WTC11 (cell line): Measurements from ENCODE around the gene PTGES2. TPM values are rescaled to one million over a fixed set of nuclear protein-coding genes. Genes with fewer than 3 reads are reported as not detected.

Experiments used
- ATAC-seq: fragments of 200-7000 bp; cut with Tn5 transposase; 2 replicates; pipeline ENCODE4 v1.10.0; 2021; ENCODE audit warnings: mild to moderate bottlenecking, moderate library complexity
- CTCF ChIA-PET: fragments of 300-600 bp; sonication (Branson Sonifier 250); formaldehyde crosslinking; loops from one replicate; lab custom pipeline; 2021; ENCODE audit warnings: antibody characterized with exemption; lab: Charles Lee
- POLR2A ChIA-PET: fragments of 350-600 bp; sonication (Branson Sonifier 250); formaldehyde crosslinking; loops from one replicate; lab custom pipeline; 2021; ENCODE audit warnings: antibody characterized with exemption; lab: Charles Lee
- DNase-seq: peaks from one replicate; pipeline ENCODE4 v3.0.0; 2021; ENCODE audit warnings: low spot score
- H3K27ac Mint-ChIP-seq: 2 replicates; pipeline ENCODE4 v1.8.0; 2021; ENCODE audit warnings: mixed read lengths
- H3K27me3 Mint-ChIP-seq: 2 replicates; pipeline ENCODE4 v1.8.0; 2021; ENCODE audit warnings: low read depth, mild to moderate bottlenecking, moderate library complexity, mixed read lengths
- H3K36me3 Mint-ChIP-seq: 2 replicates; pipeline ENCODE4 v1.8.0; 2021; ENCODE audit warnings: mixed read lengths
- H3K4me1 Mint-ChIP-seq: 2 replicates; pipeline ENCODE4 v1.8.0; 2022; ENCODE audit warnings: mixed read lengths
- H3K4me3 Mint-ChIP-seq: 2 replicates; pipeline ENCODE4 v1.8.0; 2021; ENCODE audit warnings: mild to moderate bottlenecking, moderate library complexity, mixed read lengths
- H3K9me3 Mint-ChIP-seq: 2 replicates; pipeline ENCODE4 v1.8.0; 2021; ENCODE audit warnings: mixed read lengths
- AR ChIP-seq: fragments of 250-450 bp; sonication (Bioruptor Pico); IDR thresholded peaks from 2 replicates; pipeline ENCODE4 v1.9.0; 2021; ENCODE audit warnings: mild to moderate bottlenecking
- ARID4B ChIP-seq: sonication (generic); formaldehyde crosslinking; IDR thresholded peaks from 2 replicates; pipeline ENCODE4 v1.8.0; 2023; ENCODE audit warnings: missing genetic modification reagents, mild to moderate bottlenecking, borderline replicate concordance
- HMGXB4 ChIP-seq: sonication (generic); formaldehyde crosslinking; IDR thresholded peaks from 2 replicates; pipeline ENCODE4 v1.8.1; 2023; ENCODE audit warnings: mild to moderate bottlenecking, moderate library complexity, missing genetic modification reagents
- IRF1 ChIP-seq: sonication (generic); formaldehyde crosslinking; IDR thresholded peaks from 2 replicates; pipeline ENCODE4 v1.8.0; 2023; ENCODE audit warnings: missing genetic modification reagents
- OVOL2 ChIP-seq: fragments of 250-450 bp; sonication (Bioruptor Pico); IDR thresholded peaks from 2 replicates; pipeline ENCODE4 v1.9.0; 2021; ENCODE audit warnings: mild to moderate bottlenecking, borderline replicate concordance
- PREB ChIP-seq: sonication (generic); formaldehyde crosslinking; IDR thresholded peaks from 2 replicates; pipeline ENCODE4 v1.8.1; 2022; ENCODE audit warnings: mild to moderate bottlenecking, missing genetic modification reagents, moderate library complexity, borderline replicate concordance
- SMAD3 ChIP-seq: sonication (generic); formaldehyde crosslinking; IDR thresholded peaks from 2 replicates; pipeline ENCODE4 v1.8.0; 2022; ENCODE audit warnings: missing genetic modification reagents, mild to moderate bottlenecking, borderline replicate concordance
- SMAD4 ChIP-seq: sonication (generic); formaldehyde crosslinking; IDR thresholded peaks from 2 replicates; pipeline ENCODE4 v1.8.0; 2022; ENCODE audit warnings: mild to moderate bottlenecking, missing genetic modification reagents
- TEAD1 ChIP-seq: sonication (generic); formaldehyde crosslinking; IDR thresholded peaks from 2 replicates; pipeline ENCODE4 v1.8.0; 2022; ENCODE audit warnings: mild to moderate bottlenecking, missing genetic modification reagents
- TP53 ChIP-seq: sonication (generic); formaldehyde crosslinking; IDR thresholded peaks from 2 replicates; pipeline ENCODE4 v1.8.1; 2023; ENCODE audit warnings: mild to moderate bottlenecking, missing genetic modification reagents
- USF1 ChIP-seq: sonication (generic); formaldehyde crosslinking; IDR thresholded peaks from 2 replicates; pipeline ENCODE4 v1.8.0; 2022; ENCODE audit warnings: mild to moderate bottlenecking, missing genetic modification reagents
- USF2 ChIP-seq: sonication (generic); formaldehyde crosslinking; IDR thresholded peaks from 2 replicates; pipeline ENCODE4 v1.8.1; 2023; ENCODE audit warnings: mild to moderate bottlenecking, missing genetic modification reagents, moderate library complexity
- ZMAT4 ChIP-seq: fragments of 250-450 bp; sonication (Bioruptor Pico); IDR thresholded peaks from 2 replicates; pipeline ENCODE4 v1.9.0; 2021; ENCODE audit warnings: mild to moderate bottlenecking
- ZNF423 ChIP-seq: fragments of 250-450 bp; sonication (Bioruptor Pico); IDR thresholded peaks from 2 replicates; pipeline ENCODE4 v2.1.2; 2022; ENCODE audit warnings: mild to moderate bottlenecking, moderate library complexity
- ZNF671 ChIP-seq: fragments of 250-450 bp; sonication (Bioruptor Pico); IDR thresholded peaks from 2 replicates; pipeline ENCODE4 v1.8.0; 2021; ENCODE audit warnings: mild to moderate bottlenecking
- total RNA-seq: library from RNA; stranded (reverse); gene quantifications from 3 replicates; pipeline ENCODE4 v1.2.3, GENCODE V29; 2021

The PTGES2 gene
- total RNA-seq, 1 experiment from 2014 or later, result 118 TPM

- no peak for TF ChIP-seq ARID4B (CRISPR knock-in tag)
Measured at GRCh38 chr9:128120061-128120740, 7.3 kb downstream of the PTGES2 start (continued).

- no peak for DNase-seq
- TF ChIP-seq TEAD1 (no peak), USF1 (CRISPR knock-in tag) (no peak), ZMAT4 (CRISPR knock-in tag) (no peak), OVOL2 (CRISPR knock-in tag) (no peak), SMAD3 (CRISPR knock-in tag) (no peak), ZNF423 (CRISPR knock-in tag) (no peak), ZNF671 (CRISPR knock-in tag) (no peak), AR (no peak), USF2 (CRISPR knock-in tag) (no peak), PREB (no peak), TP53 (CRISPR knock-in tag) (no peak), IRF1 (CRISPR knock-in tag) (no peak), HMGXB4 (no peak), SMAD4 (CRISPR knock-in tag) (no peak)
- H3K27ac Mint-ChIP-seq, result no peak overlapping the region
- no peak overlapping the region for H3K4me3 Mint-ChIP-seq
- H3K9me3 Mint-ChIP-seq, result no peaks in the 10 kb centered on the region
- H3K36me3 Mint-ChIP-seq, result peaks cover 19% of the 10 kb centered on the region
- peaks cover 10% of the 10 kb centered on the region for H3K4me1 Mint-ChIP-seq
- POLR2A ChIA-PET, result no interaction called here
- H3K27me3 Mint-ChIP-seq, result no peaks in the 10 kb centered on the region
- CTCF ChIA-PET, result no interaction called here
- ATAC-seq, result no peak
Measured at GRCh38 chr9:128118971-128119665, 8.4 kb downstream of the PTGES2 start.
